Lower leg skin (tissue), 4 donors: ENCODE data around the gene CALML3. TPM values are rescaled to one million over a fixed set of nuclear protein-coding genes. Genes with fewer than 3 reads are reported as not detected.

Experiments used
- DNase-seq, 2 donors: peaks; one replicate each; pipeline ENCODE4 v3.0.0-alpha.2; 2019; ENCODE audit warnings: low spot score in 2 of 2
- H3K4me3 ChIP-seq: fragments of 200-600 bp; sonication (generic); 2 replicates; pipeline ENCODE4 v1.5.1; 2017; ENCODE audit warnings: mild to moderate bottlenecking, low read depth; ENCODE audit not compliant: poor library complexity, severe bottlenecking
- CTCF ChIP-seq, 3 donors: fragments of 450-650 bp; IDR thresholded peaks; one replicate each; pipeline ENCODE4 v1.5.1; 2016; ENCODE audit warnings: antibody characterized with exemption in 3 of 3, mild to moderate bottlenecking in 3 of 3, moderate library complexity in 2 of 3
- POLR2A ChIP-seq, 2 donors: fragments of 450-650 bp; IDR thresholded peaks; one replicate each; pipeline ENCODE4 v1.6.1; 2016 to 2017; ENCODE audit warnings: antibody characterized with exemption in 2 of 2, mild to moderate bottlenecking in 1 of 2, moderate library complexity in 1 of 2
- WGBS, 2 donors: methylation state at CpG; one replicate each; pipeline ENCODE4 v1.1.5; 2018; 5-methylcytosine and 5-hydroxymethylcytosine counted together
- intact Hi-C: fragments of 100-400 bp; cut with DNase I; formaldehyde crosslinking; loops from one replicate; pipeline ENCODE4 v1.15.0; 2023; ENCODE audit warnings: low total_unique reads
- total RNA-seq, 4 donors: library from RNA; depleted of rRNA; stranded (reverse); fragments of >200 nt; gene quantifications; one replicate each; pipeline ENCODE4 v1.1.0, GENCODE V29; 2016

CALML3 gene
- total RNA-seq, 4 donors from 2014 or later: 43.4 to 181 (median 90.7) TPM

DNA sequence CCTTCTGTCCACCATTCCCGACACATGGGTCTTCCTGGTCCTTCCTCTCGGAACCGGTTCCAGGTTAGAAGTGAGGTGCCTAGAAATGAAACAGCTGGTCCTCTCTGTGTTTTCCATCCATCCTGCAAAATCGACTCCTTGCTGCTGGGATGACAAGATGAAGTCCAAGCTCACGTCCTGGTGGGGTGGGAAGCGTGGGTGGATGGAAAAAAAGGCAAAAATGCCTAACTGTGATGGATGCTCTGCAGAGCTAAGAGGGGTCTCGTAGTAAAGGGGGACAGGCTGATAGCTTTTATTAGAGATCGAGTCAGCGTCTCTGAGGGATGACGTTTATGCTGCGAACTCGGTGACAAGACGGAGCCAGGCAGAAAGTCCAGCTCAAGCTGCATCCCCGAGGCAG lies 39.5 kb upstream of the CALML3 start:
- DNase-seq: no peak
- no peak overlapping the region for H3K4me3 ChIP-seq
- TF ChIP-seq POLR2A (IDR thresholded peaks at IDR 0.05): no peak
- no peak for TF ChIP-seq CTCF (IDR thresholded peaks at IDR 0.05)
- 92% methylated on average over 14 of the region's 14 CpGs for WGBS, 2 donors
- intact Hi-C loops: no loop called here

DNA sequence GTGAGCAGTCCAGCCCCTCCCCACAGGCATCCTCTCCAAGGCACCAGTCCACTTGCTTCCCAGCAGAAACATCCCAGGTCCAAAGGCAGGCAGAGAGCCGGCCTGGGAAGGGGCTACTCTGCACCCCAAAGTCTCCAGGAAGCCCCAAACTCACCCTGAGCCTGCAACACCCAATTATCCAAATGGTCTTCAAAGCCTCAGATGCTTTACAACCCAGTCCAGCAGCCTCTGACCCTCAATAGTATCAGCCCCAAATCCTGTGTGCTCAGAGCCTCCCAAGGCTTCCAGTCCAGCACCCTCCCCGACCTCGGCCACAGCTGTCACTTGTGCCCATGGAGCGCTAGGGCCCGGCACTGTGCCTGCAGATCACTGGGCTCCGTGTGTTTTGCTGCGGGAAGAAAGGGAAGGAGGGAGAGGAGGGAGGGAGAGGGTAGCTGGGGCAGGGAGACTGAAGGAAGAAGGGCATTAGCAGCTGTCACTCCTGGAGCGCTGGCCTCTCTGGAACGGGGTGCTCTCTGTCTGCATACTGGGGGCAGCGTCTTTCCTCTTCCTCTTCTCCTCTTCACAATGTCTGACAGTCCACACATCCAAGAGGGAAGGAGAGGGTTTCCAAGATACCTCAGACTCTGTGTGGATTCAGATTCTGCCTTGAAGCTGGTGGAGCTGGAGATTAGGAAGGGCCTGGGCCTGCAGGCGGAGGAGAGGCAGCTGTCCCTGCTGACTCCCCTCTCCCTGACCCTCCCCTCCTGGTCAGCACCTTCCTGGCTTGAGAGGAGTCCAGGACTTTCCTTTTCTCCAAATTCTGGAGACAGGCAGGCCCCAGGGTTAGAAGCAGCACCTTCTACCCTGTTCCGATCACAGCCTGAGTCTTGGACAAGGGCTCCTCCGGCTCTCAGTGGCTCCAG lies 38.6 kb upstream of the CALML3 start:
- intact Hi-C loops: no loop called here
- no peak overlapping the region for H3K4me3 ChIP-seq
- no peak for DNase-seq
- WGBS, 2 donors: 77 to 84% methylated on average over 13 of the region's 13 CpGs
- TF ChIP-seq CTCF (IDR thresholded peaks at IDR 0.05) (no peak), POLR2A (IDR thresholded peaks at IDR 0.05) (no peak)

- no peak overlapping the region for H3K4me3 ChIP-seq
- DNase-seq: no peak
- TF ChIP-seq CTCF (IDR thresholded peaks at IDR 0.05): no peak
These were observed 37.9 kb upstream of the CALML3 start for GRCh38 chr10:5486853-5487235.

GRCh38 chr10:5488272-5489161 lies 36.2 kb upstream of the CALML3 start:
- peak; percentile 76 to 94 for DNase-seq
- no peak overlapping the region for H3K4me3 ChIP-seq
- no peak for TF ChIP-seq CTCF (IDR thresholded peaks at IDR 0.05)
- no peak for TF ChIP-seq POLR2A (IDR thresholded peaks at IDR 0.05)
- 55 to 59% methylated on average over 21 to 27 of the region's 27 CpGs for WGBS, 2 donors
- intact Hi-C loops: no loop called here

More at GRCh38 chr10:5486853-5487235, 37.9 kb upstream of the CALML3 start:
- WGBS, 2 donors: 66 to 77% methylated on average over 8 to 9 of the region's 9 CpGs
- intact Hi-C loops: no loop called here

GRCh38 chr10:5490032-5490431 lies 34.7 kb upstream of the CALML3 start:
- 92 to 96% methylated on average over 4 of the region's 4 CpGs for WGBS, 2 donors

More at GRCh38 chr10:5490032-5490431, 34.7 kb upstream of the CALML3 start:
- intact Hi-C loops: no loop called here
- TF ChIP-seq CTCF (IDR thresholded peaks at IDR 0.05) (no peak), POLR2A (IDR thresholded peaks at IDR 0.05) (no peak)
- DNase-seq: no peak
- H3K4me3 ChIP-seq: no peak overlapping the region
